ENCODE measurements around the gene PCIF1. TPM values are rescaled to one million over a fixed set of nuclear protein-coding genes. Genes with fewer than 3 reads are reported as not detected.
A peak's percentile ranks its signal among the peaks of the same experiment; 100 is the strongest.

PCIF1 gene
- total RNA-seq, 4 donors from 2014 or later, result 32.1 to 51.2 (median 37.0) TPM

- ATAC-seq, result no peak
- Histone ChIP-seq H3K36me3 (peaks cover 0 to 84% of the 10 kb centered on the region in 2 donors), H3K27me3 (no peaks in the 10 kb centered on the region), H3K4me1 (no peaks in the 10 kb centered on the region), H3K4me3 (no peak overlapping the region), H3K9me3 (no peaks in the 10 kb centered on the region), H3K27ac (no peak overlapping the region)
- in situ Hi-C loops (cut with MboI; ENCODE audit: low sequenced_read_pairs in 4 of 4), result loop anchor here in 1 of 4 donors (25.0 kb wide), 1 partner anchor 147 kb away; the partner anchor contains the start of gene UBE2C
- DNase-seq, result peak in 1 of 2 donors; percentile 11
- no peak for TF ChIP-seq POLR2A (IDR thresholded peaks at IDR 0.05)
- TF ChIP-seq, protein P1, sequence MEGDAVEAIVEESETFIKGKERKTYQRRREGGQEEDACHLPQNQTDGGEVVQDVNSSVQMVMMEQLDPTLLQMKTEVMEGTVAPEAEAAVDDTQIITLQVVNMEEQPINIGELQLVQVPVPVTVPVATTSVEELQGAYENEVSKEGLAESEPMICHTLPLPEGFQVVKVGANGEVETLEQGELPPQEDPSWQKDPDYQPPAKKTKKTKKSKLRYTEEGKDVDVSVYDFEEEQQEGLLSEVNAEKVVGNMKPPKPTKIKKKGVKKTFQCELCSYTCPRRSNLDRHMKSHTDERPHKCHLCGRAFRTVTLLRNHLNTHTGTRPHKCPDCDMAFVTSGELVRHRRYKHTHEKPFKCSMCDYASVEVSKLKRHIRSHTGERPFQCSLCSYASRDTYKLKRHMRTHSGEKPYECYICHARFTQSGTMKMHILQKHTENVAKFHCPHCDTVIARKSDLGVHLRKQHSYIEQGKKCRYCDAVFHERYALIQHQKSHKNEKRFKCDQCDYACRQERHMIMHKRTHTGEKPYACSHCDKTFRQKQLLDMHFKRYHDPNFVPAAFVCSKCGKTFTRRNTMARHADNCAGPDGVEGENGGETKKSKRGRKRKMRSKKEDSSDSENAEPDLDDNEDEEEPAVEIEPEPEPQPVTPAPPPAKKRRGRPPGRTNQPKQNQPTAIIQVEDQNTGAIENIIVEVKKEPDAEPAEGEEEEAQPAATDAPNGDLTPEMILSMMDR (IDR thresholded peaks at IDR 0.05 in 4 of 5, conservative IDR thresholded peaks at IDR 0.05 in 1 of 5), result no peak
- intact Hi-C loops (cut with DNase I; ENCODE audit: low total_unique reads), result no loop called here
Observed at GRCh38 chr20:45959126-45959525, 24.6 kb downstream of the PCIF1 start.

DNA sequence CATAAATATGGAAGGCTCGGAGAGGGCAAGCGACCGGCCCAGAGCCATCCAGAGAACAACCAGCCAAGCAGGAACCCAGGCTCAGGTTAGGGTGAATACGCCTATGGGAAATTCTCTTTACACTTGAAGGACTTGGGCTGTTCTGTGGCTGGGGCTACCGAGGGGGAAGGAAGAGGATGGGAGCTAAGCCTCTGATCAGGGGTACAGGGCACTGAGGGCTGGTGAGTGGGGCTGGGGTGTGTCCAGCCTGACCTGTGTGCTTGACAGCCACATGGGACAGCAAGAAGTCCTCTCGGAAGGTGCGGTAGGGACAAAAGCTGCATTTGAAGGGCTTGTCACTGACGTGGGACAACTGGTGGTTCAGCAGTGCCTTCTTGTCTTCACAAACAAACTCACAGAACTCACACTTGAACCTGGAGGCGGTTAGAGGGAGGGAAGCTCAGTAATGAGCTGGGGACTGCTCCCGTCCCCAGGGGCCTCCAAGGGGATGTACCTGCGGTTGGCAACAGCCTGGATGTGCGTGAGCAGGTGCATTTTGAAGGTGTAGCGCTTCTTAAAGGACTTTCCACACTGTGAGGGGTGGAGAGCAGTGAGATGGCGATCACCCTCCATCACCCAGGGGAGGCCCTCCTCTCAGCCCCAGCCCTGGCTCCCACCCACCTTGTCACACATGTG, 25.6 kb downstream of the PCIF1 start:
- TF ChIP-seq, protein P1 (IDR thresholded peaks at IDR 0.05 in 4 of 5, conservative IDR thresholded peaks at IDR 0.05 in 1 of 5), result no peak
- TF ChIP-seq POLR2A (IDR thresholded peaks at IDR 0.05), result no peak
- peaks cover 0 to 93% of the 10 kb centered on the region in 2 donors for H3K36me3 ChIP-seq
- no peak overlapping the region for H3K27ac ChIP-seq
- no peaks in the 10 kb centered on the region for H3K9me3 ChIP-seq
- no peaks in the 10 kb centered on the region for H3K4me1 ChIP-seq
- no peak overlapping the region for H3K4me3 ChIP-seq
- intact Hi-C loops (cut with DNase I; ENCODE audit: low total_unique reads), result no loop called here
- ATAC-seq, result no peak
- in situ Hi-C loops (cut with MboI; ENCODE audit: low sequenced_read_pairs in 4 of 4), result loop anchor here in 2 of 4 donors (10.0 to 25.0 kb wide), 2 partner anchors 148 to 165 kb away; partner anchors contain the start of genes DNTTIP1 (in 1 of the 2), UBE2C (in 1 of the 2) and WFDC3 (in 1 of the 2)
- no peaks in the 10 kb centered on the region for H3K27me3 ChIP-seq
- DNase-seq, result peak in 1 of 2 donors; percentile 9

DNA sequence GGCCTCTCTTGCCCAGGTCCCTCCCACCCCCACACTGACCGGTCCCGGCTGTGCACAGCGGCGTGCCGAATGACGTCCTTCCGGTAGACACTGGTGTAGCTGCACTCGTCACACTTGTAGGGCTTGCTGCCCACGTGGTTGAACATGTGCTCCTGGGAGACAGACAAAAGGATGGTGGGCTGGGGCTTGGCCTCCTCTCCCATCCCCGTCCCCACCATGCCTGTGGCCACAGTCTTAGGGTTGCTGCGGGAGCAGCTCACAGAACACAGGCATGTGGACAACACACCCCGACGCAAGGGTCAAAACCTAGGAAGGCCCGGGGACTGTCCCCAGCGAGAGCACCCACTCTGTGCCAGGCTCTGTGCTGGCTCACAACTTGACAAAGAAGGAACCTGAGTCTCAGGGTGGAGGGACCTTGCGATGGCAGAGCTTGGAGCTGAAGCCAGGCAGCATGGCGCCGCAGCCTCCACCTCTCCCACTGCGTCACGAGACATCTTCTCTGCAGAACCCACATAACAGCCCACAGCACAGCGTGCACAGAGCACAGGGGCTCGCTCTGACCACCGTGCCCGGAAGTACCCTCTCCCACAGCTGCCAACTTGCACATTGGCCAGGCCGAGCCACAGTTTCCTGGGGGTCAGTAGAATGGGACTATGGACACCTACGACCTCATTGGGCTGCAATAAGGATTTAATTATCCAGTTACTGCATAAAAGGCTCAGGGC, 27.7 kb downstream of the PCIF1 start:
- in situ Hi-C loops (cut with MboI; ENCODE audit: low sequenced_read_pairs in 4 of 4), result loop anchor here in 2 of 4 donors (10.0 to 25.0 kb wide), 2 partner anchors 150 to 167 kb away; partner anchors contain the start of genes DNTTIP1 (in 1 of the 2), UBE2C (in 1 of the 2) and WFDC3 (in 1 of the 2)
- ATAC-seq, result no peak

More for the DNA sequence above, 27.7 kb downstream of the PCIF1 start:
- Histone ChIP-seq H3K27me3 (no peaks in the 10 kb centered on the region), H3K27ac (no peak overlapping the region), H3K4me1 (no peaks in the 10 kb centered on the region), H3K9me3 (no peaks in the 10 kb centered on the region), H3K36me3 (peaks cover 0 to 97% of the 10 kb centered on the region in 2 donors), H3K4me3 (no peak overlapping the region)
- no peak for TF ChIP-seq POLR2A (IDR thresholded peaks at IDR 0.05)
- TF ChIP-seq, protein P1 (IDR thresholded peaks at IDR 0.05 in 4 of 5, conservative IDR thresholded peaks at IDR 0.05 in 1 of 5), result no peak
- DNase-seq, result peak in 1 of 2 donors; percentile 10
- intact Hi-C loops (cut with DNase I; ENCODE audit: low total_unique reads), result no loop called here

Data from gastrocnemius medialis (tissue), 4 donors.